Right lobe of liver (tissue), 6 donors: Measurements from ENCODE around the gene C5orf22. TPM values are rescaled to one million over a fixed set of nuclear protein-coding genes. Genes with fewer than 3 reads are reported as not detected.

Experiments
- ATAC-seq, 4 donors: fragments of 200-7000 bp; cut with Tn5 transposase; one replicate each; pipeline ENCODE4 v1.9.1; 2020; ENCODE audit warnings: mild to moderate bottlenecking in 4 of 4, moderate library complexity in 4 of 4
- DNase-seq, 3 donors: peaks; one replicate each; pipeline ENCODE4 v3.0.0-alpha.2; 2020
- H3K27ac ChIP-seq, 3 donors: fragments of 200-600 bp; one replicate each; pipeline ENCODE4 v1.8.0; 2022
- H3K27me3 ChIP-seq, 2 donors: fragments of 200-600 bp; one replicate each; pipeline ENCODE4 v1.8.0; 2022
- H3K36me3 ChIP-seq, 4 donors: fragments of 200-600 bp; sonication (generic) in 1 of 4; one replicate each; pipeline versions ENCODE4 v1.5.1 to v1.8.0; 2017 to 2022; ENCODE audit warnings: control low read depth in 1 of 4
- H3K4me1 ChIP-seq, 4 donors: fragments of 200-600 bp; sonication (generic) in 1 of 4; one replicate each; pipeline versions ENCODE4 v1.5.1 to v1.8.0; 2017 to 2022; ENCODE audit warnings: control low read depth in 1 of 4
- H3K4me3 ChIP-seq, 3 donors: fragments of 200-600 bp; one replicate each; pipeline ENCODE4 v1.8.0; 2022
- H3K9me3 ChIP-seq, 4 donors: fragments of 200-600 bp; sonication (generic) in 1 of 4; one replicate each; pipeline versions ENCODE4 v1.5.1 to v1.8.0; 2017 to 2022; ENCODE audit warnings: control low read depth in 1 of 4
- POLR2A ChIP-seq: fragments of 450-650 bp; IDR thresholded peaks from one replicate; pipeline ENCODE4 v1.6.1; 2017; ENCODE audit warnings: antibody characterized with exemption, mild to moderate bottlenecking
- WGBS: methylation state at CpG from one replicate; pipeline ENCODE4 v1.1.6; 2018; ENCODE audit warnings: low coverage, low lambda C conversion rate; ENCODE audit not compliant: insufficient coverage; ENCODE audit errors: missing lambda C conversion rate; 5-methylcytosine and 5-hydroxymethylcytosine counted together
- intact Hi-C, 2 donors: fragments of 100-400 bp; cut with DNase I; formaldehyde crosslinking; loops; one replicate each; pipeline versions ENCODE4 v1.11.2 to v1.14.1; 2022
- total RNA-seq, 6 experiments: library from RNA; depleted of rRNA in 2 of 6; stranded (reverse); fragments of >200 nt in 2 of 6; fragmentation: NEBNext Ultra II Directional in 3 of 6; extraction: Animal tissue kit (Norgen Biotek cat#: 25700) in 3 of 6; gene quantifications; one replicate each; pipeline versions ENCODE4 v1.1.0 to v1.2.4, GENCODE V29; 2016 to 2023
- TF ChIP-seq, protein P1 (sequence below), 4 donors: fragments of 200-600 bp in 3 of 4; fragments of 450-650 bp in 1 of 4; IDR thresholded peaks; one replicate each; pipeline versions ENCODE4 v1.5.1 to v1.8.0; 2016 to 2022; ENCODE audit warnings: antibody characterized with exemption in 4 of 4, mild to moderate bottlenecking in 2 of 4
- donor health status: DM: no; HTN: yes; CAD: no.
- donor health status: DM: no; HTN: no; CAD: no.
- donor health status: DM: no; HTN: no; CAD: no.
- donor health status: DM: no; HTN: yes; CAD: no.
- donor health status: DM: no; HTN: yes; CAD: no.

C5orf22 gene
- total RNA-seq, 6 experiments from 2014 or later, result 8.5 to 11.2 (median 9.7) TPM

DNA sequence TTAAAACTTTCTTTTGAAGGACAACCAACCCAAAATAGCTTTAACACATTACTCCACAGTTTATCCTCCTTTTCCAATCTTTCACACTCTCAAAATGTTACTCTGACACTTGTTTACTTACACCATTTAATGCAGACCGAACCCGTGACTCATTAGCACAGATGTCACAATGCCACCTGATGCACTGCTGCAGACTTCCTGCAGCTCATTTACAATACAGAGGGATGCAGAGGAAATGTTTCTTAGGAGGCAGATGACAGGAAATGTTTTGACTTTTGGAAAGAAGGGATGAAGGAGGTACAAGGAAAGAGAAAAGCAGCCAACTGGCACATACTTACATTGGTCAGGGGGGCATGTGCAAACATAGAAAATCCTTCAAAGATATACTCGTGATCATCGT lies 39.2 kb upstream of the C5orf22 start:
- ATAC-seq, result peak in 2 of 4 donors; percentile 61 to 64

GRCh38 chr5:31495336-31495735 lies 36.8 kb upstream of the C5orf22 start:
- TF ChIP-seq POLR2A, result no peak
- TF ChIP-seq, protein P1, sequence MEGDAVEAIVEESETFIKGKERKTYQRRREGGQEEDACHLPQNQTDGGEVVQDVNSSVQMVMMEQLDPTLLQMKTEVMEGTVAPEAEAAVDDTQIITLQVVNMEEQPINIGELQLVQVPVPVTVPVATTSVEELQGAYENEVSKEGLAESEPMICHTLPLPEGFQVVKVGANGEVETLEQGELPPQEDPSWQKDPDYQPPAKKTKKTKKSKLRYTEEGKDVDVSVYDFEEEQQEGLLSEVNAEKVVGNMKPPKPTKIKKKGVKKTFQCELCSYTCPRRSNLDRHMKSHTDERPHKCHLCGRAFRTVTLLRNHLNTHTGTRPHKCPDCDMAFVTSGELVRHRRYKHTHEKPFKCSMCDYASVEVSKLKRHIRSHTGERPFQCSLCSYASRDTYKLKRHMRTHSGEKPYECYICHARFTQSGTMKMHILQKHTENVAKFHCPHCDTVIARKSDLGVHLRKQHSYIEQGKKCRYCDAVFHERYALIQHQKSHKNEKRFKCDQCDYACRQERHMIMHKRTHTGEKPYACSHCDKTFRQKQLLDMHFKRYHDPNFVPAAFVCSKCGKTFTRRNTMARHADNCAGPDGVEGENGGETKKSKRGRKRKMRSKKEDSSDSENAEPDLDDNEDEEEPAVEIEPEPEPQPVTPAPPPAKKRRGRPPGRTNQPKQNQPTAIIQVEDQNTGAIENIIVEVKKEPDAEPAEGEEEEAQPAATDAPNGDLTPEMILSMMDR (IDR thresholded peaks at IDR 0.05), result no peak
- peaks cover 0 to 71% (median 11%) of the 10 kb centered on the region in 4 donors for H3K36me3 ChIP-seq
- WGBS, result 97% methylated on average over 4 of the region's 4 CpGs

More for the DNA sequence above, 39.2 kb upstream of the C5orf22 start:
- no peaks in the 10 kb centered on the region for H3K9me3 ChIP-seq
- no peaks in the 10 kb centered on the region for H3K4me1 ChIP-seq
- TF ChIP-seq, protein P1 (IDR thresholded peaks at IDR 0.05), result no peak
- no peak for TF ChIP-seq POLR2A
- H3K4me3 ChIP-seq, result no peak overlapping the region
- no peak for DNase-seq
- intact Hi-C loops, result no loop called here
- WGBS, result 81% methylated on average over 4 of the region's 4 CpGs
- H3K36me3 ChIP-seq, result peaks cover 0 to 63% (median 13%) of the 10 kb centered on the region in 4 donors
- no peak overlapping the region for H3K27ac ChIP-seq
- H3K27me3 ChIP-seq, result no peaks in the 10 kb centered on the region

GRCh38 chr5:31496301-31496700 lies 35.8 kb upstream of the C5orf22 start:
- Histone ChIP-seq H3K36me3 (peaks cover 0 to 75% (median 13%) of the 10 kb centered on the region in 4 donors), H3K4me3 (no peak overlapping the region), H3K27ac (no peak overlapping the region), H3K4me1 (no peaks in the 10 kb centered on the region), H3K9me3 (no peaks in the 10 kb centered on the region), H3K27me3 (no peaks in the 10 kb centered on the region)
- ATAC-seq (no peak), DNase-seq (no peak)
- intact Hi-C loops, result no loop called here
- TF ChIP-seq, protein P1 (IDR thresholded peaks at IDR 0.05), result no peak
- TF ChIP-seq POLR2A, result no peak
- WGBS, result no CpG with 5 or more reads among the region's 2 CpGs

More at GRCh38 chr5:31495336-31495735, 36.8 kb upstream of the C5orf22 start:
- Histone ChIP-seq H3K9me3 (no peaks in the 10 kb centered on the region), H3K27ac (no peak overlapping the region), H3K4me3 (no peak overlapping the region), H3K27me3 (no peaks in the 10 kb centered on the region), H3K4me1 (no peaks in the 10 kb centered on the region)
- DNase-seq, result no peak
- intact Hi-C loops, result no loop called here
- ATAC-seq, result no peak

DNA sequence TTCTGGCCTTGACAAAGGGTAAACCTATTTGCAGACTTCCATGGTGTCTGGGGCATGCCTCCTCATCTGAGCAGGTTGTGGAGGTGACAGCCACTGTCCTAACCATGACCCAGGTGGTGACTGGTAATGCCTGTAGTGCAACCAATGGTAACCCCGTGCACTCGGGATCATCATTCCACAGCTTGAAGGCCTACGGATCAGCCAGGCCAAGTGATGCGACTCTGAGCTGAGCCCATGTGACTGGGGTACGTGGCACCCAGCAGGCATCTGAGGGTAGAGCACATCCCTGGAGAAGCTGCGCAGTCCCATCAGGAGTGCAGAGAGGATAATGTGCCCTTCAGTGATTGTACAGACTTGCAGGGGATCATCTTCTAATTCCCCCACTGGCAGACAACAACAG lies 35.2 kb upstream of the C5orf22 start:
- no peak for TF ChIP-seq POLR2A
- TF ChIP-seq, protein P1 (IDR thresholded peaks at IDR 0.05), result no peak
- no peaks in the 10 kb centered on the region for H3K27me3 ChIP-seq
- H3K9me3 ChIP-seq, result no peaks in the 10 kb centered on the region
- ATAC-seq (no peak), DNase-seq (no peak)
- H3K4me1 ChIP-seq, result no peaks in the 10 kb centered on the region
- H3K36me3 ChIP-seq, result peaks cover 0 to 75% (median 13%) of the 10 kb centered on the region in 4 donors
- no peak overlapping the region for H3K27ac ChIP-seq
- intact Hi-C loops, result no loop called here
- WGBS, result 80% methylated on average over 1 of the region's 6 CpGs
- H3K4me3 ChIP-seq, result no peak overlapping the region

DNA sequence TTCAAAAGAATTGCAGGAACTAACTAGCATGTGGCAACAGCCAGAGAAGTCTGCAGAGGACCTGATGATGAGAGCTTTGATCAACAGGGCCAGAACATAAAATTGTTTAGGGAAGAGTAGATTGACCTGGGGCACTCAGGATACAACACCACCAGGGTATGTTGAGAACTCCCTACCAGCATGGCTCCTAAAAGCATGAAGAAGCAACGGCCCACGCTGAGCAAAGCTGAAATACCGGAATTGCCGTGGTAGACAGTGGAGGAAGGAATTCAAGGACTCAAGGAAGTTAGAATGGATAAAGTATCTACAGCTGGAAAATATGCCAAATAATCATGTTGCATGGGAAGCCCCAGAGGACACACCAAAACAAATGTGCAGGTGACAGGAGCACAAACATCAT lies 31.8 kb upstream of the C5orf22 start:
- Histone ChIP-seq H3K4me1 (no peaks in the 10 kb centered on the region), H3K27me3 (no peaks in the 10 kb centered on the region), H3K36me3 (peaks cover 0 to 68% (median 7%) of the 10 kb centered on the region in 4 donors), H3K4me3 (no peak overlapping the region), H3K9me3 (no peaks in the 10 kb centered on the region), H3K27ac (no peak overlapping the region)
- 70% methylated on average over 4 of the region's 4 CpGs for WGBS
- DNase-seq (no peak), ATAC-seq (no peak)
- no peak for TF ChIP-seq POLR2A
- TF ChIP-seq, protein P1 (IDR thresholded peaks at IDR 0.05), result no peak
- intact Hi-C loops, result no loop called here
